ENCODE data around the gene AHDC1.

The AHDC1 gene

GRCh38 chr1:27611450-27611849 is 7.5 kb upstream of the AHDC1 start:
- Histone ChIP-seq H3K9ac (ENCODE audit: low read depth, low read length) (no peak overlapping the region), H3K36me3 (ENCODE audit: insufficient read depth, low read length) (no peaks in the 10 kb centered on the region), H3K9me3 (ENCODE audit: control insufficient read depth, insufficient read depth, low read length) (no peaks in the 10 kb centered on the region), H3K4me1 (ENCODE audit: insufficient read depth, low read length) (peaks cover 13% of the 10 kb centered on the region)

GRCh38 chr1:27609618-27610240 is 5.8 kb upstream of the AHDC1 start:
- Histone ChIP-seq H3K9me3 (ENCODE audit: control insufficient read depth, insufficient read depth, low read length) (no peaks in the 10 kb centered on the region), H3K9ac (ENCODE audit: low read depth, low read length) (no peak overlapping the region), H3K4me1 (ENCODE audit: insufficient read depth, low read length) (peaks cover 27% of the 10 kb centered on the region), H3K36me3 (ENCODE audit: insufficient read depth, low read length) (no peaks in the 10 kb centered on the region)

- Histone ChIP-seq H3K9ac (ENCODE audit: low read depth, low read length) (no peak overlapping the region), H3K36me3 (ENCODE audit: insufficient read depth, low read length) (no peaks in the 10 kb centered on the region), H3K9me3 (ENCODE audit: control insufficient read depth, insufficient read depth, low read length) (no peaks in the 10 kb centered on the region), H3K4me1 (ENCODE audit: insufficient read depth, low read length) (peaks cover 27% of the 10 kb centered on the region)
Measured at GRCh38 chr1:27609210-27609555, 5.2 kb upstream of the AHDC1 start.

GRCh38 chr1:27607239-27607804 is 3.4 kb upstream of the AHDC1 start:
- Histone ChIP-seq H3K4me1 (ENCODE audit: insufficient read depth, low read length) (peaks cover 27% of the 10 kb centered on the region), H3K36me3 (ENCODE audit: insufficient read depth, low read length) (no peaks in the 10 kb centered on the region), H3K9me3 (ENCODE audit: control insufficient read depth, insufficient read depth, low read length) (no peaks in the 10 kb centered on the region), H3K9ac (ENCODE audit: low read depth, low read length) (peak overlapping the region; percentile 3; the same call in 1 of the 2 replicates)

- H3K36me3 ChIP-seq (ENCODE audit: insufficient read depth, low read length), result no peaks in the 10 kb centered on the region
- H3K4me1 ChIP-seq (ENCODE audit: insufficient read depth, low read length), result peaks cover 27% of the 10 kb centered on the region
- no peaks in the 10 kb centered on the region for H3K9me3 ChIP-seq (ENCODE audit: control insufficient read depth, insufficient read depth, low read length)
- no peak overlapping the region for H3K9ac ChIP-seq (ENCODE audit: low read depth, low read length)
Measured at GRCh38 chr1:27606708-27607238, 2.8 kb upstream of the AHDC1 start.

- Histone ChIP-seq H3K9ac (ENCODE audit: low read depth, low read length) (no peak overlapping the region), H3K4me1 (ENCODE audit: insufficient read depth, low read length) (peaks cover 30% of the 10 kb centered on the region), H3K36me3 (ENCODE audit: insufficient read depth, low read length) (no peaks in the 10 kb centered on the region), H3K9me3 (ENCODE audit: control insufficient read depth, insufficient read depth, low read length) (no peaks in the 10 kb centered on the region)
Measured at GRCh38 chr1:27605796-27606707, 2.1 kb upstream of the AHDC1 start.

- no peak overlapping the region for H3K9ac ChIP-seq (ENCODE audit: low read depth, low read length)
- H3K36me3 ChIP-seq (ENCODE audit: insufficient read depth, low read length), result no peaks in the 10 kb centered on the region
- H3K9me3 ChIP-seq (ENCODE audit: control insufficient read depth, insufficient read depth, low read length), result no peaks in the 10 kb centered on the region
- peaks cover 36% of the 10 kb centered on the region for H3K4me1 ChIP-seq (ENCODE audit: insufficient read depth, low read length)
Measured at GRCh38 chr1:27605300-27605766, 1.4 kb upstream of the AHDC1 start.

- peak overlapping the region; percentile 80 for H3K9ac ChIP-seq (ENCODE audit: low read depth, low read length)
- H3K4me1 ChIP-seq (ENCODE audit: insufficient read depth, low read length), result peaks cover 42% of the 10 kb centered on the region
- no peaks in the 10 kb centered on the region for H3K9me3 ChIP-seq (ENCODE audit: control insufficient read depth, insufficient read depth, low read length)
- H3K36me3 ChIP-seq (ENCODE audit: insufficient read depth, low read length), result no peaks in the 10 kb centered on the region
Measured at GRCh38 chr1:27604579-27605299, 795 bp upstream of the AHDC1 start.

- Histone ChIP-seq H3K36me3 (ENCODE audit: insufficient read depth, low read length) (no peaks in the 10 kb centered on the region), H3K9me3 (ENCODE audit: control insufficient read depth, insufficient read depth, low read length) (no peaks in the 10 kb centered on the region), H3K4me1 (ENCODE audit: insufficient read depth, low read length) (peaks cover 54% of the 10 kb centered on the region), H3K9ac (ENCODE audit: low read depth, low read length) (peak overlapping the region; percentile 80; the same call in 1 of the 2 replicates)
Measured at GRCh38 chr1:27603309-27603680, 649 bp downstream of the AHDC1 start.

GRCh38 chr1:27602462-27603308 is 1.3 kb downstream of the AHDC1 start:
- Histone ChIP-seq H3K36me3 (ENCODE audit: insufficient read depth, low read length) (no peaks in the 10 kb centered on the region), H3K9me3 (ENCODE audit: control insufficient read depth, insufficient read depth, low read length) (no peaks in the 10 kb centered on the region), H3K4me1 (ENCODE audit: insufficient read depth, low read length) (peaks cover 60% of the 10 kb centered on the region), H3K9ac (ENCODE audit: low read depth, low read length) (peak overlapping the region; percentile 80; the same call in 1 of the 2 replicates)

- Histone ChIP-seq H3K4me1 (ENCODE audit: insufficient read depth, low read length) (peaks cover 60% of the 10 kb centered on the region), H3K36me3 (ENCODE audit: insufficient read depth, low read length) (no peaks in the 10 kb centered on the region), H3K9ac (ENCODE audit: low read depth, low read length) (peak overlapping the region; percentile 54; the same call in 1 of the 2 replicates)
Measured at GRCh38 chr1:27601771-27602461, 2.0 kb downstream of the AHDC1 start.

GRCh38 chr1:27601321-27601770 is 2.6 kb downstream of the AHDC1 start:
- peaks cover 57% of the 10 kb centered on the region for H3K4me1 ChIP-seq (ENCODE audit: insufficient read depth, low read length)
- H3K9me3 ChIP-seq (ENCODE audit: control insufficient read depth, insufficient read depth, low read length), result no peaks in the 10 kb centered on the region
- H3K36me3 ChIP-seq (ENCODE audit: insufficient read depth, low read length), result no peaks in the 10 kb centered on the region
- no peak overlapping the region; the same call in 1 of the 2 replicates for H3K9ac ChIP-seq (ENCODE audit: low read depth, low read length)

More at GRCh38 chr1:27601771-27602461, 2.0 kb downstream of the AHDC1 start:
- no peaks in the 10 kb centered on the region for H3K9me3 ChIP-seq (ENCODE audit: control insufficient read depth, insufficient read depth, low read length)

All from ES-I3 (cell line).